Kidney tubule cell (primary cell): ENCODE data around the gene B3GNT7.
"Not testable (repeated sequence)": the region's sequence is repeated elsewhere in the genome, so short reads cannot be mapped to it uniquely, and the experiment has no call there.

Experiments
- DNase-seq: peaks from one replicate; pipeline ENCODE4 v3.0.0-alpha.2; 2018; ENCODE audit warnings: low spot score

The B3GNT7 gene

GRCh38 chr2:231395188-231396057 lies at the start of gene B3GNT7:
Gene B3GNT7 (plus strand): TSS chr2:231395710. CDS start chr2:231395804, 94 bp downstream.
- DNase-seq = no peak

DNA sequence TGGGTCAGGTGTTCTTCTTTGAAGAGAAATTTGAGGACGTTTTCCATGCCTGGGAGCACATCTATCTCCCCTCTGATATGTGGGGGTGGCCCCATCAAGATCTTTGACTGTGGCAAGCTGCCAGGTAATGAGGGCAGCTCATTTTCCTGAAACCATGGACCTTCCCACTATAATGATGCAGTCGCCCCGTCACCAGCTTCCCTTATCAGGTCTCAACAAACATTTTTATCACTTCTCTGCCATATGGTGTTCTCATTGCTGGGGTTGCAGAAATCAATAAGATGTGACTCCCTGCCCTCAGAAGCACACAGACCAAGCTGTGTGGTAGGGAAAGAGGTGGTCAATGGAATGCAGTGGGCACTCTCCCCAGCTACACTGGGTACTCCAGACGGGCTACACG lies 48.4 kb upstream of the B3GNT7 start:
- DNase-seq = no peak

DNA sequence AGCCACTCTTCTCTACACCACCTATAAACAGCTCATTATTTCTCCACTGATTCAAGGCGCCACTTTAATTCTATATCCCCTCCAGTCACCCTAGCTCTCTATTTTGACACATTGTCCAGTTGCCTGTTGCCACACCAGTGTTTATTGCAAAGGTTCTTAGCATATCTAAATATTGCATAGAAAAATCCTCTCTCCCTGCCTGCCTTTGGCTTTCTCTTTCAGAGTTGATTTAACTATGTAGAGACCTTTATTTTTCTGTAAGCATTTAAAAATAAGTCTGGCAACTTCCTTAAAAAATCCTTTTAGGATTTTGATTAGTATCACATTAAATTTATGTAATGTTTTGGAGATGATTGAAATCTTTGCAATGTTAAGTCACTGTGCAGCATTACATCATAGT lies 47.9 kb upstream of the B3GNT7 start:
- no peak for DNase-seq

- DNase-seq = peak; percentile 10
Measured at GRCh38 chr2:231348173-231348572, 47.3 kb upstream of the B3GNT7 start.

DNA sequence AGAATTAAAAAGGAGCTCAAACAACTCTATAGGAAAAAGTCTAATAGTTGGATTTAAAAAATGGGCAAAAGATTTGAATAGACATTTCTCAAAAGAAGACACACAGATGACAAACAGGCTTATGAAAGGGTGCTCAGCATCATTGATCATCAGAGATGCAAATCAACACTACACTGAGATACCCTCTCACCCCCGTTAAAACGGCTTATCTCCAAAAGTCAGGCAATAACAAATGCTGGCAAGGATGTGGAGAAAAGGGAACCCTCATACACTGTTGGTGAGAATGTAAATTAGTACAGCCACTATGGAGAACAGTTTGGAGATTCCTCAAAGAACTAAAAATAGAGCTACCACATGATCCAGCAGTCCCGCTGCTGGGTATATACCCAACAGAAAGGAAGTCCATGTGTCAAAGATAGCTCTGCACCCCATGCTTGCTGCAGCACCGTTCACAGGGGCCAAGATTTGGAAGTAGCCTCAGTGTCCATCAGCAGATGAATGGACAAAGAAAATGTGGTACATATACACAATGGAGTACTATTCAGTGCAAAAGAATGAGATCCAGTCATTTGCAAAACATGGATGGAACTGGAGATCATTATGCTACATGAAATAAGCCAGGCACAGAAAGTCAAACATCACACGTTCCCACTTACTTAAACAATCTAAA lies 46.7 kb upstream of the B3GNT7 start:
- no peak for DNase-seq

- not testable (repeated sequence) for DNase-seq
Measured at GRCh38 chr2:231349374-231349735, 46.2 kb upstream of the B3GNT7 start.

GRCh38 chr2:231351648-231352047 lies 43.9 kb upstream of the B3GNT7 start:
- no peak for DNase-seq

DNA sequence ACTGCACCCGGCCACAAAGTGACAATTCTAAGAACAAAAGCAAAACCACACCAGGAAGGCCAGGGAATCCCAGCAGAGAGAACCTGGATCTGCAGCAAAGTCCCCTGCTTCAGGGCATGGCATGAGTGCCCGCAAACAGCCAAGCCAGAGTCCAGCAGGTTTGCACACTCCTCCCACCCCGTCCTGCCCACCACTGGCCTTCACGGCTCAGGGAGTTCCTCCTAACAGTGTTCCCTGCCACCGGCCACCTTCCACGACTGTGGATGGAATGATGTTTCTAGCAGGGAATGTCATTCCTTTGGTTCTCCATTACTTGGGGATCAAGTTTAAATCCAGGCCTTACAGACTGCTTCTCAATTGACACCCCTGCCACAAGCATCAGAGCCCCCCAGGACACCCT lies 42.0 kb upstream of the B3GNT7 start:
- no peak for DNase-seq

DNA sequence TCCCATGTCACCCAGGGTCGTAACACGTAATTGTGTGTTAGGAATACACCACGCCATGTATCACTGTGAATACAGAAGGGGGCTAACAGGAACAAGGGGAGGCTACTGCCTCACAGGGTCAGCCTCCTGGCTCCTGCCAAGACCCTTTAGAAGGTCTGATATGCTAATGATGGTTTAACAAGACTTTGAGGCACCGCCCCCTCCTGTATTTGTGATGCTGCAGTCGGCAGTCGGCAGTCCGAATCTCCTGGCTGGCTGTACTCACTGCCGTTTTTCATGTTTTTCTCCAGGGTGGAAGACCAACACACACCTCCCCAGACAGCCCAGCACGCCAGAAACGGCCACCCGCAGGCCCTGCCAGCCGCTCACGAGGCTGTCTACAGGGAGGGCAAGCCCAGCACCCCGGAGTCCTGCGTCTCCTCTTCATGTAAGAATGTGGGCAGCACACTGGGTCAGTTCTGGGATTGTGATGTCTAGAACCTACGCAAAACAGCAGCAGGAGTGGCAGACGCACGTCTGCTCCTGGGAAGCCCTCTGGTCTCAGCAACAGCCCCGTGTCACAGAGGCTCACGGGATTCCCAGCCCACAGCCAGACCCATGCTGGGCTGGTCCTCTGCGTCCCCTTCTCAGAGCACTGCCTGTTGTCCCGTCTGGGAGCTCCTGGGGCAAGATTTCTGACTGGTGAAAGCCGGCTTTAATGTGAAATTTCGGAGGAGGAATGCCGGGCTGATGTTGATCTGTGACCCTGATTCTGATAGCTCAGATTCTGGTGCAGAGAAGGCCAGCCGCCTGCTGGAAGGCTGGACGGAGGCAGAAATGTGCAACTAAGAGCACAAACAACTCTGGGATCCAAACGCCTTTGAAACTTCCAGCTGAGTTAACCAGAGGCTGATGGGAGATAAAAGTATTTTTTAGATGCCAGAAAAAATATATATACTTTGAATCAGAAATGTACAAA lies 39.7 kb upstream of the B3GNT7 start:
- DNase-seq = no peak

DNA sequence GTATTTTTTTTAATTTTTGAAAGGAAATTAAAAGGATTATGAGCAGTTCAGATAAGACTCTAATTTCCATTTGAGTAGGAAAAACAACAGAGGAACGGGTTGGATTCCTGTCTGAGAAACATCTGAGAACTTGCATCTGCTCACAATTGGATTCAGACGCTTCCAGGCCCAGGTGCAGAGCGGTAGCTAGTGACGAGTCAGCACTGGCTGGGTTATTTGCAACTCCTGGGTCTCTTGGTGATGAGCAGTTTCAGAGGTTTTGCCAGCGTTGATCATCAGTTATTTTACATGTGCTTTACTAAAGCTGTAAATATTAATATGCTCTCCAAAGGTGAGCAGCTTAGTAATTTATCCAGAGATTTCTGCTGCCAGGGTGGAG lies 39.1 kb upstream of the B3GNT7 start:
- DNase-seq = no peak

DNA sequence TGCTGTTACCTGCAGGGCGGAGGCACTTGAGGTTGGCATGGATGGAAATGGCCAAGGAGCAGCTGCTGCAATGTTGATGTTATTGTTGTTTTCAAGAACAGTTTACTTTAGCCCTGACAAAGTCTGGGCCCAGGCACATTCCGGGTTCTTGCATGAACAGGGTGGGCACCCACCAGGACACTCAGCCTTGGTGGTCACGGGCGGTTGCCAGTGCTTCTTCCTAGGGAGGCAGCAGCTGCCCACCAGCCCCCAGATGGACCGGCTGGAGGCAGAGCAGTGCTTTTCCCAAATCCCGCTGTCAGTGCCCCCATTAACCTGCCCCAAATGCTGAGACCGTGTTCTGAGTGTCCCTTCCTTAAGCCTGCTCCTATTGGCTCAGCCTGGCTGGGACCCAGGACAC lies 38.5 kb upstream of the B3GNT7 start:
- no peak for DNase-seq

GRCh38 chr2:231357931-231358330 lies 37.6 kb upstream of the B3GNT7 start:
- no peak for DNase-seq

GRCh38 chr2:231359441-231359840 lies 36.1 kb upstream of the B3GNT7 start:
- DNase-seq = no peak

- no peak for DNase-seq
Measured at GRCh38 chr2:231359948-231360347, 35.6 kb upstream of the B3GNT7 start.

DNA sequence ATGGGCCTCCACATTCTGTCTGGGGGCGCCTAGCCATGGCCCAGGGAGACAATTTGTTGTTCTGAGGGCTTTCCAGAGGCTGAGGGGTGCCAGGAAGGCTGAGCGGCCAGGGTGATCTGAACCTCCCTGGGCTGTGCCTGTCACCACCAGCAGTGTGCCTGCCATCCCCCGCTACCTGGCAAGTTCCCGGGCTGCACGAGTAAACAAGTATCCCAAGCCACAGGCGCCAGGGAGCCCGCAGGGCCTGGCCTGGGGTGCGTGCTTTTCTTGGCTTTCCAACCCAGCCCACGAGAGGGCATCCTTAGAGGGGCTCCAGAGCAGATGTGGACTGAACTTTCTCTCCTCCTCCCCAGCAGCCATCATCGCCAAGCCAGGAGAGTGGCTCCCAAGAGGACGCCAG lies 35.1 kb upstream of the B3GNT7 start:
- DNase-seq = no peak

DNA sequence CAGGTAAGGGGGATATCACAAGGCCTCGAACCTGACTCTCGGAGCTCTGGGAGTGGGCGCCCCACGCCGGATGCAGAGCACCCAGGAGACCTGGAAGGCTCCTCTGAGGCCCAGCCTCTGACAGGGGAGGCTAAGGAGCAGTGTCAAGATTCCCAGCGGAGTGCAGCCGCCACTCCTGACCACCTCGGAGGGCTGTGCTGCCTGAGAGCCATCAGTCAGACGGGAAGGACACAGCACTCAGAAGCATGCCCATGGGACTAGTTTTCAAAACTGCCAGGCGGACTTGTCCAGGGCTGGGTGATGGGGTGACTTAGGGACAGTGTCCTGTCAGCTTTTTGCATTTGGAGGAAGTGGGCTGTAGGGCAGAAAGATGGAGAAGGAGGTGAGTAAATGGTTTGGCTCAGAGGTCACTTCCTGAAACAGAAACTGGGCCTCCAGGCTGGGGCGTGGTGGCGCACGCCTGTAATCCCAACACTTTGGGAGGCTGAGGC lies 34.6 kb upstream of the B3GNT7 start:
- no peak for DNase-seq

GRCh38 chr2:231361701-231362554 lies 33.6 kb upstream of the B3GNT7 start:
- DNase-seq = no peak

DNA sequence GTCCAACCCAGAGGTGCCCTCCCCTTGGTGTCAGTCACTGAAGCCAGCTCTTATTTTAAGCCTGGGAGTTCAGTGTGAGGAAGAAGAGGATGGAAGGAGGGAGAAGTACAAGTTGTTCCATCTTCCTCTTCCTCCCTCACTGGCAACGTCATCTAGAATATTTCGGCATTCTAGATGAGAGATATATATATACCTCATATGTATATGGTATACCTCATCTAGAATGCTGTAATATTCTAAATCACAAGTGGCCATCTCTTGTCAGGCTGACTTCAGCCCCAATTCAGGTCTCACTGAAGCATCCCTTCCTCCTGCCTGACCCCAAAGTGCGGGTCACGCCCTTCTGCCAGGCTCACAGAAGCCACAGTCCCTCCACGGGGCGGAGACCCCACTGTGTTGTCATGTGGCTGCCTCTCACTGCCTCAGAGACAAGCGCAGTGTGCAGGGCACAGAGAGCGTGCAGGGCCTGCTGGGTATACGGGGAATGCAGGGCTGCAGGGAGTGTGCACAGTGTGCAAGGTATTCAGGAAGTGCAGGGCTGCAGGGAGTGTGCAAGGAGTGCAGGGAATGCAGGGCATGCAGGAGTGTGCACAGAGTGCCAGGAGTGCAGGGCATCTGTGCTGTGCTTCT lies 32.8 kb upstream of the B3GNT7 start:
- no peak for DNase-seq

DNA sequence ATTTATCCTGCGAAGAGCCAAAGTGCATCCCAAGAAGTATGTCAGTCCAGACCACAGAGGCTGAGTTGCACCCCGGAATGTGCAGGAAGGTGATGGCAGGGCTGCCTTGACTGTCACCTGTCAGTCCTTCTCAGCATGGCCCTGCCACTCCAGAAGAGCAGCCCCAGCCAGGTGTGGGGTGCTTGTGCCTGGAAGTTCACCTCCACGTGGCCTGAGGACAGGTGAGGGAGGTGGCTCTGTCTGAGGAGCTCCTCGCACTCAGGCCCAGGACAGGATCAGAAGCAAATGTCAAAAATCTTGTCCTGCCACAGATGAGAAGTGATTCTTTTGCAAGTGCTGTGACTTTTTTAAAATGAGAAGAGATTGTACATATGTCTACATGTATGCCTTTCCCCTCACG lies 31.4 kb upstream of the B3GNT7 start:
- DNase-seq = no peak

GRCh38 chr2:231364961-231365810 lies 30.3 kb upstream of the B3GNT7 start:
- DNase-seq = peak; percentile 31
